ENCODE measurements around the gene LRRC41. TPM values are rescaled to one million over a fixed set of nuclear protein-coding genes. Genes with fewer than 3 reads are reported as not detected.

The LRRC41 gene
- total RNA-seq, 2 experiments from 2014 or later = 36.8 to 48.8 TPM

GRCh38 chr1:46277658-46278373, 25.6 kb downstream of the LRRC41 start:
- Histone ChIP-seq H2AFZ (ENCODE audit: low read length) (no peak overlapping the region), H3K36me3 (ENCODE audit: insufficient read depth, low read length) (peaks cover 97% of the 10 kb centered on the region), H3K4me3 (ENCODE audit: low read depth, low read length, poor library complexity, severe bottlenecking) (no peak overlapping the region), H3K9me2 (ENCODE audit: insufficient read depth, low read length) (no peaks in the 10 kb centered on the region), H3K79me2 (ENCODE audit: insufficient read depth, low read depth, low read length) (no peaks in the 10 kb centered on the region), H3K4me2 (ENCODE audit: low read length) (no peak overlapping the region), H3K9me3 (ENCODE audit: low read length) (no peaks in the 10 kb centered on the region), H4K20me1 (ENCODE audit: insufficient read depth, low read length) (no peaks in the 10 kb centered on the region), H3K27ac (ENCODE audit: low read depth, low read length, poor library complexity, severe bottlenecking) (no peak overlapping the region), H3K4me1 (ENCODE audit: insufficient read depth, low read length, poor library complexity, severe bottlenecking) (no peaks in the 10 kb centered on the region)
- TSS peak; percentile 21 for BruUV-seq (replicated peaks)
- ChIA-PET CTCF (ENCODE audit: unreplicated experiment) (no interaction called here), POLR2A (interaction anchor here (0.6 to 1.2 kb wide), 3 partner anchors 13 to 29 kb away, joined by 3 to 6 read pairs (median 3); no protein-coding TSS in a partner anchor)
- TF ChIP-seq EZH2phosphoT487 (IDR thresholded peaks at IDR 0.05; ENCODE audit: borderline replicate concordance, low read depth, low read length) (no peak), CTCF (conservative IDR thresholded peaks at IDR 0.05; ENCODE audit: low read length) (no peak)
- intact Hi-C loops (cut with micrococcal nuclease; ENCODE audit: unreplicated experiment) = no loop called here
- no peak for DNase-seq (ENCODE audit: low spot score)

GRCh38 chr1:46275030-46275337, 28.4 kb downstream of the LRRC41 start:
- H3K4me3 ChIP-seq (ENCODE audit: low read depth, low read length, poor library complexity, severe bottlenecking) = no peak overlapping the region
- no peaks in the 10 kb centered on the region for H3K9me3 ChIP-seq (ENCODE audit: low read length)
- no peaks in the 10 kb centered on the region for H3K4me1 ChIP-seq (ENCODE audit: insufficient read depth, low read length, poor library complexity, severe bottlenecking)
- intact Hi-C loops (cut with micrococcal nuclease; ENCODE audit: unreplicated experiment) = no loop called here
- no peaks in the 10 kb centered on the region for H3K79me2 ChIP-seq (ENCODE audit: insufficient read depth, low read depth, low read length)
- no peaks in the 10 kb centered on the region for H4K20me1 ChIP-seq (ENCODE audit: insufficient read depth, low read length)
- H3K4me2 ChIP-seq (ENCODE audit: low read length) = no peak overlapping the region
- H3K27ac ChIP-seq (ENCODE audit: low read depth, low read length, poor library complexity, severe bottlenecking) = no peak overlapping the region
- ChIA-PET CTCF (ENCODE audit: unreplicated experiment) (no interaction called here), POLR2A (interaction anchor here (0.7 kb wide), 1 partner anchor 568 kb away, joined by 3 read pairs; no protein-coding TSS in a partner anchor)
- no peak for DNase-seq (ENCODE audit: low spot score)
- no peak for TF ChIP-seq CTCF (conservative IDR thresholded peaks at IDR 0.05; ENCODE audit: low read length)
- no peak for TF ChIP-seq EZH2phosphoT487 (IDR thresholded peaks at IDR 0.05; ENCODE audit: borderline replicate concordance, low read depth, low read length)
- no peaks in the 10 kb centered on the region for H3K9me2 ChIP-seq (ENCODE audit: insufficient read depth, low read length)
- H3K36me3 ChIP-seq (ENCODE audit: insufficient read depth, low read length) = peaks cover 100% of the 10 kb centered on the region
- BruUV-seq (replicated peaks) = no TSS peak
- H2AFZ ChIP-seq (ENCODE audit: low read length) = no peak overlapping the region

All from OCI-LY7 (cell line).